Stimulated activated naive B cell treated with anti-CD40 and anti-IgM and Interleukin-4, amounts not matched to agents 10 μg/mL and 1 μg/mL and 100 μg/mL, for 72 hours (primary cell): ENCODE results near the gene GID8.
A peak's percentile ranks its signal among the peaks of the same experiment; 100 is the strongest.
"Not testable (repeated sequence)": the region's sequence is repeated elsewhere in the genome, so short reads cannot be mapped to it uniquely, and the experiment has no call there.

Experiments
- ATAC-seq, 2 donors: fragments of 150-1000 bp; cut with Tn5 transposase; replicated peaks; 2 replicates each; pipeline ENCODE4 v1.10.0; 2021; ENCODE audit warnings: moderate library complexity in 1 of 2
- DNase-seq: peaks from one replicate; pipeline ENCODE4 v3.0.0; 2021
- H3K27ac Mint-ChIP-seq: one replicate; pipeline ENCODE4 v1.8.0; 2022; ENCODE audit warnings: mild to moderate bottlenecking, mixed read lengths
- H3K27me3 Mint-ChIP-seq, 2 donors: one replicate each; pipeline ENCODE4 v1.8.0; 2022; ENCODE audit warnings: mixed read lengths in 2 of 2
- H3K36me3 Mint-ChIP-seq, 2 donors: one replicate each; pipeline ENCODE4 v1.8.0; 2022; ENCODE audit warnings: mixed read lengths in 2 of 2, mild to moderate bottlenecking in 1 of 2
- H3K4me1 Mint-ChIP-seq, 2 donors: one replicate each; pipeline ENCODE4 v1.8.0; 2022; ENCODE audit warnings: mixed read lengths in 2 of 2, mild to moderate bottlenecking in 1 of 2
- H3K4me3 Mint-ChIP-seq, 2 donors: one replicate each; pipeline ENCODE4 v1.8.0; 2022; ENCODE audit warnings: mild to moderate bottlenecking in 2 of 2, mixed read lengths in 2 of 2, moderate library complexity in 1 of 2
- H3K9me3 Mint-ChIP-seq, 2 donors: one replicate each; pipeline ENCODE4 v1.8.0; 2022; ENCODE audit warnings: mixed read lengths in 2 of 2, mild to moderate bottlenecking in 1 of 2

GID8 gene

GRCh38 chr20:62921119-62921687 lies 16.7 kb upstream of the GID8 start:
- Mint-ChIP-seq H3K36me3 (peaks cover 7 to 14% of the 10 kb centered on the region in 2 donors), H3K9me3 (no peaks in the 10 kb centered on the region), H3K27ac (peak overlapping the region; percentile 60), H3K27me3 (no peaks in the 10 kb centered on the region), H3K4me1 (peaks cover 55 to 76% of the 10 kb centered on the region in 2 donors), H3K4me3 (peak overlapping the region; percentile 52 to 73)
- DNase-seq (peak; percentile 35), ATAC-seq (peak; percentile 44 to 53)

GRCh38 chr20:62922451-62922921 lies 15.5 kb upstream of the GID8 start:
- ATAC-seq (no peak), DNase-seq (no peak)

GRCh38 chr20:62923059-62923668 lies 14.8 kb upstream of the GID8 start:
- H3K4me1 Mint-ChIP-seq = peaks cover 52 to 77% of the 10 kb centered on the region in 2 donors
- H3K36me3 Mint-ChIP-seq = peaks cover 5 to 13% of the 10 kb centered on the region in 2 donors
- not testable (repeated sequence) for DNase-seq, H3K27me3 Mint-ChIP-seq, H3K9me3 Mint-ChIP-seq, H3K4me3 Mint-ChIP-seq, H3K27ac Mint-ChIP-seq, ATAC-seq

More at GRCh38 chr20:62922451-62922921, 15.5 kb upstream of the GID8 start:
- peak overlapping the region; percentile 33 to 58 for H3K4me3 Mint-ChIP-seq
- peaks cover 54 to 77% of the 10 kb centered on the region in 2 donors for H3K4me1 Mint-ChIP-seq
- no peaks in the 10 kb centered on the region for H3K9me3 Mint-ChIP-seq
- no peaks in the 10 kb centered on the region for H3K27me3 Mint-ChIP-seq
- H3K27ac Mint-ChIP-seq = no peak overlapping the region
- peaks cover 5 to 13% of the 10 kb centered on the region in 2 donors for H3K36me3 Mint-ChIP-seq

- Mint-ChIP-seq H3K36me3 (peaks cover 5 to 13% of the 10 kb centered on the region in 2 donors), H3K27ac (peak overlapping the region; percentile 97), H3K9me3 (no peaks in the 10 kb centered on the region), H3K4me1 (peaks cover 47 to 77% of the 10 kb centered on the region in 2 donors), H3K4me3 (peak overlapping the region; percentile 94 to 95), H3K27me3 (no peaks in the 10 kb centered on the region)
- DNase-seq = no peak
- no peak for ATAC-seq
Observed at GRCh38 chr20:62923669-62924441, 14.1 kb upstream of the GID8 start.

- H3K27ac Mint-ChIP-seq = peak overlapping the region; percentile 97
- H3K27me3 Mint-ChIP-seq = no peaks in the 10 kb centered on the region
- H3K4me3 Mint-ChIP-seq = peak overlapping the region; percentile 94 to 95
- H3K4me1 Mint-ChIP-seq = peaks cover 42 to 74% of the 10 kb centered on the region in 2 donors
- no peaks in the 10 kb centered on the region for H3K9me3 Mint-ChIP-seq
- DNase-seq (no peak), ATAC-seq (no peak)
- peaks cover 5 to 13% of the 10 kb centered on the region in 2 donors for H3K36me3 Mint-ChIP-seq
Observed at GRCh38 chr20:62924442-62925075, 13.4 kb upstream of the GID8 start.

GRCh38 chr20:62925076-62925419 lies 12.9 kb upstream of the GID8 start:
- Mint-ChIP-seq H3K27ac (peak overlapping the region; percentile 97), H3K9me3 (no peaks in the 10 kb centered on the region), H3K4me3 (peak overlapping the region; percentile 94 to 95), H3K27me3 (no peaks in the 10 kb centered on the region), H3K4me1 (peaks cover 41 to 74% of the 10 kb centered on the region in 2 donors), H3K36me3 (peaks cover 5 to 13% of the 10 kb centered on the region in 2 donors)
- DNase-seq = no peak
- no peak for ATAC-seq

GRCh38 chr20:62925420-62926228 lies 12.3 kb upstream of the GID8 start:
- peak; percentile 45 to 50 for ATAC-seq
- Mint-ChIP-seq H3K4me3 (peak overlapping the region; percentile 94 to 95), H3K27me3 (no peaks in the 10 kb centered on the region), H3K9me3 (no peaks in the 10 kb centered on the region), H3K4me1 (peaks cover 41 to 74% of the 10 kb centered on the region in 2 donors), H3K27ac (peak overlapping the region; percentile 97), H3K36me3 (peaks cover 5 to 10% of the 10 kb centered on the region in 2 donors)
- peak; percentile 39 for DNase-seq

GRCh38 chr20:62926229-62927127 lies 11.5 kb upstream of the GID8 start, which contains the start of gene DIDO1:
Gene DIDO1 (minus strand): TSS chr20:62926505.
- peak; percentile 89 to 90 for ATAC-seq

GRCh38 chr20:62927128-62927705 lies 10.7 kb upstream of the GID8 start:
- H3K4me3 Mint-ChIP-seq = peak overlapping the region; percentile 94 to 95
- no peaks in the 10 kb centered on the region for H3K9me3 Mint-ChIP-seq
- H3K4me1 Mint-ChIP-seq = peaks cover 43 to 81% of the 10 kb centered on the region in 2 donors
- H3K27ac Mint-ChIP-seq = no peak overlapping the region
- H3K27me3 Mint-ChIP-seq = no peaks in the 10 kb centered on the region
- no peak for ATAC-seq
- H3K36me3 Mint-ChIP-seq = peaks cover 4 to 6% of the 10 kb centered on the region in 2 donors
- no peak for DNase-seq

More at GRCh38 chr20:62926229-62927127, 11.5 kb upstream of the GID8 start, which contains the start of gene DIDO1:
- Mint-ChIP-seq H3K4me3 (peak within 1 kb of the TSS; percentile 94 to 95), H3K27me3 (no peaks in the 10 kb centered on the region), H3K9me3 (no peaks in the 10 kb centered on the region), H3K27ac (peak within 1 kb of the TSS; percentile 97), H3K36me3 (peaks cover 4 to 6% of the 10 kb centered on the region in 2 donors), H3K4me1 (peaks cover 40 to 76% of the 10 kb centered on the region in 2 donors)
- peak; percentile 90 for DNase-seq

GRCh38 chr20:62928246-62928939 lies 9.6 kb upstream of the GID8 start:
- Mint-ChIP-seq H3K27ac (peak overlapping the region; percentile 84), H3K9me3 (no peaks in the 10 kb centered on the region), H3K36me3 (peaks cover 4 to 7% of the 10 kb centered on the region in 2 donors), H3K4me1 (peaks cover 42 to 69% of the 10 kb centered on the region in 2 donors), H3K27me3 (no peaks in the 10 kb centered on the region), H3K4me3 (peak overlapping the region; percentile 92 to 93)
- ATAC-seq (no peak), DNase-seq (no peak)

- Mint-ChIP-seq H3K4me1 (peaks cover 40 to 64% of the 10 kb centered on the region in 2 donors), H3K27me3 (no peaks in the 10 kb centered on the region)
- DNase-seq = peak; percentile 30
Observed at GRCh38 chr20:62929051-62929538, 8.9 kb upstream of the GID8 start.

GRCh38 chr20:62931464-62931863 lies 6.5 kb upstream of the GID8 start:
- H3K4me1 Mint-ChIP-seq = peaks cover 32 to 54% of the 10 kb centered on the region in 2 donors
- no peak for DNase-seq
- H3K27me3 Mint-ChIP-seq = no peaks in the 10 kb centered on the region
- ATAC-seq = no peak
- H3K36me3 Mint-ChIP-seq = peaks cover 0 to 8% of the 10 kb centered on the region in 2 donors
- peak overlapping the region; percentile 20 for H3K27ac Mint-ChIP-seq
- H3K9me3 Mint-ChIP-seq = no peaks in the 10 kb centered on the region
- H3K4me3 Mint-ChIP-seq = no peak overlapping the region

More at GRCh38 chr20:62929051-62929538, 8.9 kb upstream of the GID8 start:
- ATAC-seq = peak; percentile 31 to 41
- Mint-ChIP-seq H3K36me3 (peaks cover 4 to 8% of the 10 kb centered on the region in 2 donors), H3K4me3 (peak overlapping the region; percentile 92 to 93), H3K9me3 (no peaks in the 10 kb centered on the region), H3K27ac (peak overlapping the region; percentile 91)
